Left ventricle myocardium inferior (tissue), 1 donor: ENCODE results near the gene S1PR3. TPM values are rescaled to one million over a fixed set of nuclear protein-coding genes. Genes with fewer than 3 reads are reported as not detected.

Experiments
- DNase-seq: peaks from one replicate; pipeline ENCODE4 v3.0.0-alpha.2; 2020
- H3K27ac ChIP-seq: fragments of 200-600 bp; replicated peaks from 2 replicates; pipeline ENCODE4 v1.8.0; 2021
- H3K27me3 ChIP-seq: fragments of 200-600 bp; 2 replicates; pipeline ENCODE4 v1.8.0; 2021; ENCODE audit warnings: low read depth
- H3K36me3 ChIP-seq: fragments of 200-600 bp; 2 replicates; pipeline ENCODE4 v1.8.0; 2021
- H3K4me1 ChIP-seq: fragments of 200-600 bp; 2 replicates; pipeline ENCODE4 v1.8.0; 2021
- H3K4me3 ChIP-seq: fragments of 200-600 bp; 2 replicates; pipeline ENCODE4 v1.8.0; 2021; ENCODE audit warnings: mild to moderate bottlenecking, moderate library complexity
- H3K9me3 ChIP-seq: fragments of 200-600 bp; replicated peaks from 2 replicates; pipeline ENCODE4 v1.8.0; 2021
- CTCF ChIP-seq: fragments of 200-600 bp; IDR thresholded peaks from 2 replicates; pipeline ENCODE4 v1.8.0; 2021; ENCODE audit warnings: antibody characterized with exemption, mild to moderate bottlenecking, borderline replicate concordance
- intact Hi-C: fragments of 100-400 bp; cut with micrococcal nuclease; formaldehyde crosslinking; loops from one replicate; pipeline ENCODE4 v1.11.0; 2022
- total RNA-seq: library from RNA; stranded (reverse); fragmentation: NEBNext Ultra II Directional; extraction: Animal tissue kit (Norgen Biotek cat#: 25700); gene quantifications from one replicate; pipeline ENCODE4 v1.2.1, GENCODE V29; 2021
- donor health status: DM: no; HTN: yes; CAD: no; lungs with severe emphysema.

S1PR3 gene
- total RNA-seq, 1 donor from 2014 or later = 26.8 TPM

- no peak overlapping the region for H3K4me3 ChIP-seq
- no peaks in the 10 kb centered on the region for H3K9me3 ChIP-seq
- no peak overlapping the region for H3K27ac ChIP-seq
- no peak for TF ChIP-seq CTCF
- H3K27me3 ChIP-seq = no peaks in the 10 kb centered on the region
- DNase-seq = no peak
- H3K4me1 ChIP-seq = no peaks in the 10 kb centered on the region
- intact Hi-C loops = no loop called here
- no peaks in the 10 kb centered on the region for H3K36me3 ChIP-seq
Measured at GRCh38 chr9:89014153-89014552, 22.9 kb downstream of the S1PR3 start.

- no peak overlapping the region for H3K4me3 ChIP-seq
- no peak for DNase-seq
- no peak overlapping the region for H3K27ac ChIP-seq
- intact Hi-C loops = no loop called here
- H3K9me3 ChIP-seq = no peaks in the 10 kb centered on the region
- no peaks in the 10 kb centered on the region for H3K27me3 ChIP-seq
- H3K4me1 ChIP-seq = no peaks in the 10 kb centered on the region
- H3K36me3 ChIP-seq = no peaks in the 10 kb centered on the region
- no peak for TF ChIP-seq CTCF
Measured at GRCh38 chr9:89015336-89015735, 24.1 kb downstream of the S1PR3 start.

GRCh38 chr9:89020754-89021153, 29.5 kb downstream of the S1PR3 start:
- Histone ChIP-seq H3K4me1 (peaks cover 29% of the 10 kb centered on the region), H3K4me3 (no peak overlapping the region), H3K9me3 (no peaks in the 10 kb centered on the region), H3K36me3 (no peaks in the 10 kb centered on the region), H3K27me3 (no peaks in the 10 kb centered on the region), H3K27ac (no peak overlapping the region)
- no peak for DNase-seq
- intact Hi-C loops = no loop called here
- TF ChIP-seq CTCF = no peak

- Histone ChIP-seq H3K27ac (peak overlapping the region; percentile 76), H3K4me1 (peaks cover 29% of the 10 kb centered on the region), H3K4me3 (no peak overlapping the region), H3K36me3 (no peaks in the 10 kb centered on the region), H3K9me3 (no peaks in the 10 kb centered on the region), H3K27me3 (no peaks in the 10 kb centered on the region)
- TF ChIP-seq CTCF = no peak
- intact Hi-C loops = no loop called here
- DNase-seq = no peak
Measured at GRCh38 chr9:89021154-89021803, 30.0 kb downstream of the S1PR3 start.

GRCh38 chr9:89022001-89022759, 30.9 kb downstream of the S1PR3 start:
- peaks cover 29% of the 10 kb centered on the region for H3K4me1 ChIP-seq
- peak overlapping the region; percentile 76 for H3K27ac ChIP-seq
- H3K27me3 ChIP-seq = no peaks in the 10 kb centered on the region
- intact Hi-C loops = no loop called here
- no peaks in the 10 kb centered on the region for H3K36me3 ChIP-seq
- DNase-seq = no peak
- H3K9me3 ChIP-seq = no peaks in the 10 kb centered on the region
- H3K4me3 ChIP-seq = peak overlapping the region; percentile 21
- TF ChIP-seq CTCF = no peak
